ENCODE results near the gene DDX31. TPM values are rescaled to one million over a fixed set of nuclear protein-coding genes. Genes with fewer than 3 reads are reported as not detected.

DDX31 gene
- total and polyA plus RNA-seq, 9 of the 15 experiments (the other 6 are each of a cell fraction or from before 2014, with no cell fraction given) = 11.9 to 24.6 (median 22.2) TPM

DNA sequence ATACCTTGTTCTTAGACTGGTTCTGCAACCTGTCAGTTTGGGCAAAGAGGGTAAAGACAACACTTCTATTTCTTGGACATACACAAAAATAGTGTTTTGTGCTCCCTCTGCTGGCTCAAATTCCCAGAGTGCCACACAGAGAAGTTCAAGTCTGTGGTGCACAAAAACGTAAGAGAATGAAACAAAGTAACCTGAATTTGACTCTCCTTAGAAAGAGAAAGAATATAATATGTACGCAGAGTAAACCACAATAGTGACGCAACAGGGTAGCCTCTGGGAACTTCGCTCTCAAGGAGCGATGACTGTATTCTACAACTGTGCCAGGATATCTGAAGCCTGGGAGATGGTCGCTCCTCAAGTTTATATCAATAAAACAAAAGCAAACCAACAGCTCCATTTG, 18.5 kb downstream of the DDX31 start (continued):
- TF ChIP-seq, protein P1, sequence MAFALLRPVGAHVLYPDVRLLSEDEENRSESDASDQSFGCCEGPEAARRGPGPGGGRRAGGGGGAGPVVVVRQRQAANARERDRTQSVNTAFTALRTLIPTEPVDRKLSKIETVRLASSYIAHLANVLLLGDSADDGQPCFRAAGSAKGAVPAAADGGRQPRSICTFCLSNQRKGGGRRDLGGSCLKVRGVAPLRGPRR (CRISPR knock-in tag; IDR thresholded peaks at IDR 0.05) = no peak
- TF ChIP-seq SRSF7 (optimal IDR thresholded peaks at IDR 0.05; ENCODE audit: low read depth, low read length) = no peak
- TF ChIP-seq BRF1 (IDR thresholded peaks at IDR 0.05; ENCODE audit: borderline replicate concordance, extremely low read depth, insufficient read length) = no peak
- no peak for TF ChIP-seq RFX1 (IDR thresholded peaks at IDR 0.05)
- 0 out of 2 replicates have a peak, but pooled peaks have one; percentile 21 for TF ChIP-seq CEBPB (tag; IDR thresholded peaks at IDR 0.05)
- TF ChIP-seq, protein P2, sequence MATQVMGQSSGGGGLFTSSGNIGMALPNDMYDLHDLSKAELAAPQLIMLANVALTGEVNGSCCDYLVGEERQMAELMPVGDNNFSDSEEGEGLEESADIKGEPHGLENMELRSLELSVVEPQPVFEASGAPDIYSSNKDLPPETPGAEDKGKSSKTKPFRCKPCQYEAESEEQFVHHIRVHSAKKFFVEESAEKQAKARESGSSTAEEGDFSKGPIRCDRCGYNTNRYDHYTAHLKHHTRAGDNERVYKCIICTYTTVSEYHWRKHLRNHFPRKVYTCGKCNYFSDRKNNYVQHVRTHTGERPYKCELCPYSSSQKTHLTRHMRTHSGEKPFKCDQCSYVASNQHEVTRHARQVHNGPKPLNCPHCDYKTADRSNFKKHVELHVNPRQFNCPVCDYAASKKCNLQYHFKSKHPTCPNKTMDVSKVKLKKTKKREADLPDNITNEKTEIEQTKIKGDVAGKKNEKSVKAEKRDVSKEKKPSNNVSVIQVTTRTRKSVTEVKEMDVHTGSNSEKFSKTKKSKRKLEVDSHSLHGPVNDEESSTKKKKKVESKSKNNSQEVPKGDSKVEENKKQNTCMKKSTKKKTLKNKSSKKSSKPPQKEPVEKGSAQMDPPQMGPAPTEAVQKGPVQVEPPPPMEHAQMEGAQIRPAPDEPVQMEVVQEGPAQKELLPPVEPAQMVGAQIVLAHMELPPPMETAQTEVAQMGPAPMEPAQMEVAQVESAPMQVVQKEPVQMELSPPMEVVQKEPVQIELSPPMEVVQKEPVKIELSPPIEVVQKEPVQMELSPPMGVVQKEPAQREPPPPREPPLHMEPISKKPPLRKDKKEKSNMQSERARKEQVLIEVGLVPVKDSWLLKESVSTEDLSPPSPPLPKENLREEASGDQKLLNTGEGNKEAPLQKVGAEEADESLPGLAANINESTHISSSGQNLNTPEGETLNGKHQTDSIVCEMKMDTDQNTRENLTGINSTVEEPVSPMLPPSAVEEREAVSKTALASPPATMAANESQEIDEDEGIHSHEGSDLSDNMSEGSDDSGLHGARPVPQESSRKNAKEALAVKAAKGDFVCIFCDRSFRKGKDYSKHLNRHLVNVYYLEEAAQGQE (IDR thresholded peaks at IDR 0.05; ENCODE audit: borderline replicate concordance) = 0 out of 2 replicates have a peak, but pooled peaks have one; percentile 4
- TF ChIP-seq, protein P2 (CRISPR knock-in tag; IDR thresholded peaks at IDR 0.05; ENCODE audit: low read depth) = no peak
- no peak for TF ChIP-seq DIDO1 (tag; IDR thresholded peaks at IDR 0.05; ENCODE audit: low read depth)
- TF ChIP-seq, protein P3, sequence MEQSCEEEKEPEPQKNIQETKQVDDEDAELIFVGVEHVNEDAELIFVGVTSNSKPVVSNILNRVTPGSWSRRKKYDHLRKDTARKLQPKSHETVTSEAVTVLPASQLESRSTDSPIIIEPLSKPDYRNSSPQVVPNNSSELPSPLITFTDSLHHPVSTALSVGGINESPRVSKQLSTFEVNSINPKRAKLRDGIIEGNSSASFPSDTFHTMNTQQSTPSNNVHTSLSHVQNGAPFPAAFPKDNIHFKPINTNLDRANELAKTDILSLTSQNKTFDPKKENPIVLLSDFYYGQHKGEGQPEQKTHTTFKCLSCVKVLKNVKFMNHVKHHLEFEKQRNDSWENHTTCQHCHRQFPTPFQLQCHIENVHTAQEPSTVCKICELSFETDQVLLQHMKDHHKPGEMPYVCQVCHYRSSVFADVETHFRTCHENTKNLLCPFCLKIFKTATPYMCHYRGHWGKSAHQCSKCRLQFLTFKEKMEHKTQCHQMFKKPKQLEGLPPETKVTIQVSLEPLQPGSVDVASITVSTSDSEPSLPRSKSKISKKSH (CRISPR knock-in tag; IDR thresholded peaks at IDR 0.05) = no peak
- no peak for TF ChIP-seq STAG1 (CRISPR knock-in tag; IDR thresholded peaks at IDR 0.05; ENCODE audit: borderline replicate concordance)
